Suprapubic skin (tissue), 4 donors: ENCODE results near the gene UNC45B. TPM values are rescaled to one million over a fixed set of nuclear protein-coding genes. Genes with fewer than 3 reads are reported as not detected.

ENCODE experiments used
- DNase-seq, 2 donors: peaks; one replicate each; pipeline ENCODE4 v3.0.0-alpha.2; 2019; ENCODE audit warnings: low spot score in 2 of 2
- H3K27ac ChIP-seq: fragments of 200-600 bp; sonication (generic); one replicate; pipeline ENCODE4 v1.5.1; 2019
- H3K27me3 ChIP-seq: fragments of 200-600 bp; sonication (generic); one replicate; pipeline ENCODE4 v1.5.1; 2019
- H3K36me3 ChIP-seq: fragments of 200-600 bp; sonication (generic); one replicate; pipeline ENCODE4 v1.5.1; 2019
- H3K4me1 ChIP-seq: fragments of 200-600 bp; sonication (generic); one replicate; pipeline ENCODE4 v1.5.1; 2019
- H3K4me3 ChIP-seq: fragments of 200-600 bp; sonication (generic); one replicate; pipeline ENCODE4 v1.5.1; 2019; ENCODE audit warnings: mild to moderate bottlenecking
- H3K9me3 ChIP-seq: fragments of 200-600 bp; sonication (generic); one replicate; pipeline ENCODE4 v1.5.1; 2019
- CTCF ChIP-seq, 2 donors: fragments of 200-600 bp in 1 of 2; fragments of 450-650 bp in 1 of 2; sonication (generic) in 1 of 2; IDR thresholded peaks; one replicate each; pipeline ENCODE4 v1.5.1; 2016 to 2019; ENCODE audit warnings: antibody characterized with exemption in 2 of 2, mild to moderate bottlenecking in 1 of 2, moderate library complexity in 1 of 2
- EP300 ChIP-seq: sonication (generic); formaldehyde crosslinking; IDR thresholded peaks from one replicate; pipeline ENCODE4 v1.6.1; 2017; ENCODE audit warnings: antibody characterized with exemption
- POLR2A ChIP-seq, 2 donors: fragments of 450-650 bp; IDR thresholded peaks; one replicate each; pipeline ENCODE4 v1.6.1; 2017; ENCODE audit warnings: antibody characterized with exemption in 2 of 2, mild to moderate bottlenecking in 2 of 2, moderate library complexity in 2 of 2
- POLR2AphosphoS5 ChIP-seq, 3 donors: sonication (generic); formaldehyde crosslinking; IDR thresholded peaks; one replicate each; pipeline ENCODE4 v1.6.1; 2017; ENCODE audit warnings: antibody characterized with exemption in 3 of 3
- WGBS: methylation state at CpG from one replicate; pipeline ENCODE4 v1.1.5; 2018; 5-methylcytosine and 5-hydroxymethylcytosine counted together
- total RNA-seq, 4 donors: library from RNA; depleted of rRNA; stranded (reverse); fragments of >200 nt; gene quantifications; one replicate each; pipeline ENCODE4 v1.1.0, GENCODE V29; 2016

Gene UNC45B
- total RNA-seq, 4 donors from 2014 or later: not detected

- no peak overlapping the region for H3K4me3 ChIP-seq
- TF ChIP-seq POLR2A (IDR thresholded peaks at IDR 0.05) (no peak), CTCF (IDR thresholded peaks at IDR 0.05) (no peak), EP300 (no peak), POLR2AphosphoS5 (IDR thresholded peaks at IDR 0.05) (no peak)
- no peak overlapping the region for H3K27ac ChIP-seq
- DNase-seq: no peak
- no peaks in the 10 kb centered on the region for H3K9me3 ChIP-seq
- H3K27me3 ChIP-seq: no peaks in the 10 kb centered on the region
- WGBS: 89% methylated on average over 3 of the region's 3 CpGs
- no peaks in the 10 kb centered on the region for H3K4me1 ChIP-seq
- H3K36me3 ChIP-seq: no peaks in the 10 kb centered on the region
Measured at GRCh38 chr17:35235289-35235688, 87.7 kb downstream of the UNC45B start.

GRCh38 chr17:35235917-35236316, 88.3 kb downstream of the UNC45B start:
- no peak for DNase-seq

GRCh38 chr17:35236821-35237220, 89.2 kb downstream of the UNC45B start:
- WGBS: 77% methylated on average over 5 of the region's 5 CpGs
- Histone ChIP-seq H3K27me3 (no peaks in the 10 kb centered on the region), H3K27ac (no peak overlapping the region), H3K36me3 (no peaks in the 10 kb centered on the region), H3K4me1 (peaks cover 6% of the 10 kb centered on the region), H3K4me3 (no peak overlapping the region), H3K9me3 (no peaks in the 10 kb centered on the region)
- DNase-seq: no peak
- TF ChIP-seq EP300 (no peak), POLR2A (IDR thresholded peaks at IDR 0.05) (no peak), POLR2AphosphoS5 (IDR thresholded peaks at IDR 0.05) (no peak), CTCF (IDR thresholded peaks at IDR 0.05) (no peak)

More at GRCh38 chr17:35235917-35236316, 88.3 kb downstream of the UNC45B start:
- 41% methylated on average over 2 of the region's 2 CpGs for WGBS
- H3K9me3 ChIP-seq: no peaks in the 10 kb centered on the region
- no peaks in the 10 kb centered on the region for H3K4me1 ChIP-seq
- H3K27me3 ChIP-seq: no peaks in the 10 kb centered on the region
- H3K36me3 ChIP-seq: no peaks in the 10 kb centered on the region
- no peak overlapping the region for H3K27ac ChIP-seq
- H3K4me3 ChIP-seq: no peak overlapping the region
- TF ChIP-seq POLR2A (IDR thresholded peaks at IDR 0.05): no peak
- TF ChIP-seq CTCF (IDR thresholded peaks at IDR 0.05): no peak
- TF ChIP-seq POLR2AphosphoS5 (IDR thresholded peaks at IDR 0.05): no peak
- TF ChIP-seq EP300: no peak

- Histone ChIP-seq H3K9me3 (no peaks in the 10 kb centered on the region), H3K4me3 (no peak overlapping the region), H3K4me1 (peaks cover 17% of the 10 kb centered on the region), H3K36me3 (no peaks in the 10 kb centered on the region), H3K27me3 (no peaks in the 10 kb centered on the region), H3K27ac (no peak overlapping the region)
- DNase-seq: no peak
- TF ChIP-seq POLR2A (IDR thresholded peaks at IDR 0.05) (no peak), POLR2AphosphoS5 (IDR thresholded peaks at IDR 0.05) (no peak), CTCF (IDR thresholded peaks at IDR 0.05) (no peak)
- 39% methylated on average over 2 of the region's 2 CpGs for whole genome bisulfite sequencing
Measured at GRCh38 chr17:35238821-35239220, 91.2 kb downstream of the UNC45B start.

Other genes with a start within 250 kb of the UNC45B start
- 1 to 10 TPM in 3 of 4 donors, under 1 TPM in 1; 0.49 to 3.3 (median 1.5) TPM for gene CCT6B, start 186.4 kb upstream of the UNC45B start, total RNA-seq
- 10 to 100 TPM; 10.0 to 16.1 (median 11.9) TPM for gene ZNF830, start 186.3 kb upstream of the UNC45B start, total RNA-seq
- 10 to 100 TPM; 30.7 to 84.3 (median 40.9) TPM for gene LIG3, start 167.3 kb upstream of the UNC45B start, total RNA-seq
- gene RFFL, start 84.1 kb upstream of the UNC45B start, total RNA-seq: 10 to 100 TPM; 12.8 to 24.0 (median 16.6) TPM
- gene RAD51D, start 28.0 kb upstream of the UNC45B start, total RNA-seq: 1 to 10 TPM; 3.2 to 7.7 (median 6.4) TPM
- not detected for gene FNDC8, start 26.2 kb upstream of the UNC45B start, total RNA-seq
- 10 to 100 TPM; 16.1 to 24.7 (median 20.1) TPM for gene NLE1, start 5.5 kb upstream of the UNC45B start, total RNA-seq
- not detected for gene SLC35G3, start 46.6 kb downstream of the UNC45B start, total RNA-seq
- gene SLFN5, start 95.3 kb downstream of the UNC45B start, total RNA-seq: 10 to 100 TPM in 2 of 4 donors, 1 to 10 TPM in 2; 4.9 to 17.9 (median 9.1) TPM
- gene SLFN11, start 225.8 kb downstream of the UNC45B start, total RNA-seq: 10 to 100 TPM in 1 of 4 donors, 1 to 10 TPM in 3; 3.4 to 10.7 (median 5.0) TPM